Stimulated activated CD4-positive, alpha-beta T cell treated with anti-CD3 and anti-CD28 coated beads, TNF-alpha, amount 100 ng/mL, for 24 hours (primary cell): ENCODE results near the gene ZP3.
A peak's percentile ranks its signal among the peaks of the same experiment; 100 is the strongest.
"Not testable (repeated sequence)": the region's sequence is repeated elsewhere in the genome, so short reads cannot be mapped to it uniquely, and the experiment has no call there.

Experiments
- DNase-seq, 3 experiments: peaks; one replicate each; pipeline ENCODE4 v3.0.0-alpha.2; 2020; ENCODE audit warnings: low read depth in 3 of 3

ZP3 gene

DNA sequence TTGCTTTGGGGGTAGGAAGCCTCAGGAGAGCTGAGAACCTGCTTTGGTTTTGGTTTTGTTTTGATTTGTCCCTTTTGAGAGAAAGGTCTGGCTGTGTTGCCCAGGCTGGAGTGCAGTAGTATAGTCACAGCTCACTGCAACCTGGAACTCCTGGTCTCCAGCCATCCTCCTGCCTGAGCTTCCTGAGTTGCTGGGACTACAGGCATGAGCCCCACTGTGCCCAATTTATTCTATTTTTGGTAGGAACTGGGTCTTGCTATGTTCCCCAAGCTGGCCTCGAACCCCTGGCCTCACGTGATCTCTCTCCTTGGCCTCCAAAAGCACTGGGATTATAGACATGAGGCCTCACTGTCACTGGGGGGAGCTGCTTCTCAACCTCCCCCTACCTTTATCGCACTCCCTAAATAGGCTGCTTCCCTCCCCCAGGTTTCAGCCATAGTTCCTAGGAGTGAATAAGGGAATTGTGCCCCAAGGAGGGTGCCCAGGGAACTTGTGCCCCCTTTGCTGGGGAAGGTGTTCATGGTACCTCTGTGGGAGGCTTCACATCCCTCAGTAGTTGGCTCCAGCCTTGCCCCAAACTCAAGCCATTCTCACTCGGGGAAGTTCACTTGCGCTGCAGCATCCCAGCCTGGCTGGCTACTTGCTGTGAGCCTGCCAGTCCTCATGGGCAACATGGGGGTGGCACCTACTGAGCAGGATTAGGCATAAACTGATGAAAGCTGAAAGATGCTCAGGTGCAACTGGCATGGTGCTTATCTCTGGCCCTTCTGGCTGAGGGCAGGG, 18.1 kb downstream of the ZP3 start:
- not testable (repeated sequence) for DNase-seq

DNA sequence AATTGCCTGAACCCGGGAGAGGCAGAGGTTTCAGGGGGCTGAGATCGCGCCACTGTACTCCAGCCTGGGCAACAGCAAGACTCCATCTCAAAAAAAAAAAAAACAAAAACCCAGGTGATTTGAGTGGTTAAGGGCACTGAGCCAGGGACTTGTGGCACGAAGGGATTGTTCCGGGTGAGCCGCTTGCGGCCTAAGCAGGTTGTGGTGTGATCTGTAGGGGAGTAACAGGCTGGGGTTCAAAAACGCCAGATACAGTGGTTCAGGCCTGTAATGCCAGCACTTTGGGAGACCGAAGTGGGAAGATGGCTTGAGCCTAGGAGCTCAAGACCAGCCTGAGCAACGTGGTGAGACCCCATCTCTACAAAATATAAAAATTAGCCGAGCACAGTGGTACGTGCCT, 19.1 kb downstream of the ZP3 start:
- not testable (repeated sequence) for DNase-seq

DNA sequence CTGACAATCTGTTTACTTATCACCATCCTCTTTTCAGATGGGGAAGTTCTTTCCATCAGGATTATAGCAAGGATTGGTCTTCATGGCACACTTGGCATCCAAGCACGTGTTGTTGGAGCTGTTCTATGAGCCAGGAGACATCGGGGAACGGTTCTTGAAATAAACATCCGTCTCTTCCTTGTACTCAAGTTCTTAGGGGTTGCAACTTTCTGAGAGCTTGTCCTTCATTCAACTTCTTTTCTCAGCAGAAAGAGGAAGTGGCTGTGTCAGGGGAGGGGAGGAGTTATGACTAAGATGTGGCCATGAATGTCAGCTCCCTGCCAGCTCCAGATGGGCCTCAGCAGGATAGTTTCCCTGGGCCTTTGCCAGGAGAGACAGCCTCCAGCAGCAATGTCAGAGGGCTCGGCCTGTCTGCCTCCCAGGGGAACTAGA, 20.8 kb downstream of the ZP3 start:
- not testable (repeated sequence) for DNase-seq

DNA sequence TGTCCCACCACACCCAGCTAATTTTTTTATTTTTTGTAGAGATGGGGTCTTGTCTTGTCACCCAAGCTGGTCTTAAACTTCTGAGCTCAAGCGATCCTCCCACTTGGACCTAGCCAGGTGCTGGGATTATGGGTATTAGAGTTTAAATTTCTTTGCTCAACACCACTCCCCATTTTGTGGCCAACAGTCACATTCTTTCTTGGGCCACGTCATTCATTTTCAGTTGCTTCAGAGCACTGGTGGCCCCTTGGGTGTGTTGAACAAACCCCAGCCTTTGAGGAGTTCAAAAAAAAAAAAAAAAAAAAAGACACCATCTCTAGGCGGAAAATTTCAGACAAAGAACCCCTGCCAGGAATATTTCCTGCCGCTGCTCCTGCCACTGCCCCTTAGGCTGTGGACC, 32.3 kb downstream of the ZP3 start:
- not testable (repeated sequence) for DNase-seq

DNA sequence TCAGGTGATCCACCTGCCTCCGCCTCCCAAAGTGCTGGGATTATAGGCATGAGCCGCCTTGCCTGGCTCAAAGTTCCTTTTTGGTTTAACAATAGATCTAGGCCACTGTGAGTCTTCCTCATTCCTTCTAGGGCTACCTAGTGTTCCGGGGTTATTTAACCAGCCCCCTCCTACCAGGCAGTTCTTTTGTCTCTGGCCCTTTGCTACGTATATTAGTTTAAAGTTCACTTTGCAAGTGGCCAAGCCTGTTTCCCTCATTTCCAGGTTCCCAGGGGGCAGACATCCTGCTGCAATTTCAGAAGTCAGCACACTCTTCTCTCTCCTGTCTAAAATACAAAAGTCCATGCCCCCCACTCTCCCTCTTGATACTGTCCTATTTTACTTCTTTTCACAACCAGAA, 33.8 kb downstream of the ZP3 start:
- not testable (repeated sequence) for DNase-seq

DNA sequence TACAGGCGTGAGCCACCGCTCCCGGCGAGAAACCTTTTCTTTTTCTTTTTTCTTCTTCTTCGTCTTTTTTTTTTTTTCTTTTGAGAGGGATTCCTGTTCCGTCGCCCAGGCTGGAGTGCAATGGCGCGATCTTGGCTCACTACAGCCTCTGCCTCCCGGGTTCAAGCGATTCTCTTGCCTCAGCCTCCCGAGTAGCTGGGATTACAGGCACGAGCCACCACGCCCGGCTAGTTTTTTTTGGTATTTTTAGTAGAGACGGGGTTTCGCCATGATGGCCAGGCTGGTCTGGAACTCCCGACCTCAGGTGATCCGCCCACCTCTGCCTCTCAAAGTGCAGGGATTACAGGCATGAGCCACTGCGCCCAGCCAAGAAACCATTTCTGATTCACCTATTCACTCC, 36.0 kb downstream of the ZP3 start:
- DNase-seq, result not testable (repeated sequence)

DNA sequence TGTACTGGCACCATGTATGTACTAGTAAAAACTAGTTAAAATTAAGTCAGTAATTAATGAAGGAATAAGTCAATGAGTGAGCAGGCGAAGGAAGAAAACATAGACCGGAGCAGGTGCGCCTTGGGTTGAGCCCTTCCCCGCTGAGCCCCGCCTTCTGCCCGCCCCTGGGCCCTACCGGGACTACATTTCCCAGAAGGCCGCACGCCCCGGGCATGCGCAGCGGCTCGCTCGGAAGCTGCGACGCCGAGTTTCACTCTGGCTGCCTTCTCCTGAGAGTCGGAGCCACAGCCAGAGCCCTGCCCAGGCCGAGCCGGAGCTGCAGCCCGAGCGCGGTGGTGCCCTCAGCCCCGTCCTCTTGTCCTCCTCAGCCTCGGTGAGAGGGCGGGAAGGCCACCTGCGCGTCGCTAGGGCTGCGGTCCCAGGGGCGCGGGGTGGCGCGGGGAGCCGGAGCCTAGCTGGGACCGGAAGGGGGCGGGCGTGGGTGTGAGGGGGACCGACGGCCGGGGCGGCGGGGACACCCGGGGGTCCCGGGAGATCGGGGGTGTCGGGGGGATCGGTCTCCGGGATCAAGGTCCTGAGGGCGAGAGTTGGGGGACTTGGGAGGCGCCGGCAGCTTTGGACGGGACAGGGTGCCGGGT, 36.8 kb downstream of the ZP3 start, which contains the start of gene DTX2:
Gene DTX2 (plus strand): TSS at position 246 of the 638 bp plus-strand sequence. CDS start 18,801 bp downstream, outside the sequence.
- DNase-seq, result peak in 1 of 3 experiments; percentile 22

DNA sequence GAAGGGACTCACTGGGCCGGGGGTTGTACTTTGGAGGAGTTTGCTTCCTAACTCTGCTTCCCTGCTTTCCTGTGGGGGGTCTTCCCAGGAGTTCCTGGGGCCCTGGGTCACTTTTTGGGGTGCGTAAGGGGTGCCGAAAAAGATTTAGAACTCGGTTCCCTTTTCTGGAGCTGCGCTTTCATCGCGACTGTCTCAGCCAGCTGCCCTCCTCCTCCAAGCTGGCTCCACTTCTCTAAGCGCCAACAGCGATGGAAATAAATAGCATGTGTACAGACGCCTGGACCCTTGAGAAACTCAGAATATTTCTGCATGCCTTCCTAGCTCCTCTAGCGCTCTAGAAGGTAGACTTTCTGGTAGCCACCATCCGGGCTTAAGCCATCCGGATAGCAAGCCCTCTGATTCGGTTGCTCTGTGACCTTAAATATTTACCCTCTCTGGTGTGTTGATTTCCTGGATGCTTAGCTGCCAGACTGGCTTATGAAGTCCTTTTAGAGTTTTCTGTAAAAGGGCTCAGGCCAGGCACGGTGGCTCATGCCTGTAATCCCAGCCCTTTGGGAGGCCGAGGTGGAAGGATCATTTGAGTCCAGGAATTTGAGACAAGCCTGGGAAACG, 37.6 kb downstream of the ZP3 start:
- DNase-seq, result not testable (repeated sequence)

DNA sequence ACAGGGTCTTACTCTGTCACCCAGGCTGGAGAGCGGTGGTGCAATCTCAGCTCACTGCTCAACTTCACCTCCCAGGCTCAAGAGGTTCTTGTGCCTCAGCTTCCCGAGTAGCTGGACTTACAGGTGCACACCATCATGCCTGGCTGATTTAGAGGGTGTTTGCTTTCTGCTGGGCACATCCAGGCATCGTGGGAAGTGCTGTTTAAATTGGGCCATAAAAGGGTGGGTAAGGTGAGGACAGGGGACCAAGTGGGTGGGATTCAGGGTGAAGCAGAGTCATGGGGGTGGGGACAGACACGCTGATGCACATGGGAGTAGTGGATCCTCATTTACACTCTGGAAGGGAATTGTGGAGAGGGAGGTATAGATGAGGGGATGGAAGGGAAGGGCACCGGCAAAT, 40.2 kb downstream of the ZP3 start:
- not testable (repeated sequence) for DNase-seq

DNA sequence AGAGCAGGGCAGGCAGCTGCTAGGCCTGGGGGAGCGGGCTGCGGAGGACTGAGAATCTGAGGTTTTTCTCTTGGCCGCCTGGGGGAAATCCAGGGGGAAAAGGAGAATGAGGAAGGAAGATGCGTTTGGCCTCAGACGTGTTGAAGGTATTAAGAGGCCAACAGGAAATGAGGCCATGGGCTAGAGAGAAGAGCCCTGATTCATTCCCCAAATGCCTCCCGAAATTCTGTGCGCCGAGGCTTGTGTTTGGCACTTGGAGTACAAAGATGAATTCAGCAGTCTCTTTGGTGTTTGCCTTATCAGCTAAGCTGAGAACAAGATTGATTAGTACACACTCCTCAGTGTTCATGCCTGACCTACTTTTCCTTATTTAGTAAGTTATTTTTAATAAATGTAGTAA, 41.2 kb downstream of the ZP3 start:
- not testable (repeated sequence) for DNase-seq

DNA sequence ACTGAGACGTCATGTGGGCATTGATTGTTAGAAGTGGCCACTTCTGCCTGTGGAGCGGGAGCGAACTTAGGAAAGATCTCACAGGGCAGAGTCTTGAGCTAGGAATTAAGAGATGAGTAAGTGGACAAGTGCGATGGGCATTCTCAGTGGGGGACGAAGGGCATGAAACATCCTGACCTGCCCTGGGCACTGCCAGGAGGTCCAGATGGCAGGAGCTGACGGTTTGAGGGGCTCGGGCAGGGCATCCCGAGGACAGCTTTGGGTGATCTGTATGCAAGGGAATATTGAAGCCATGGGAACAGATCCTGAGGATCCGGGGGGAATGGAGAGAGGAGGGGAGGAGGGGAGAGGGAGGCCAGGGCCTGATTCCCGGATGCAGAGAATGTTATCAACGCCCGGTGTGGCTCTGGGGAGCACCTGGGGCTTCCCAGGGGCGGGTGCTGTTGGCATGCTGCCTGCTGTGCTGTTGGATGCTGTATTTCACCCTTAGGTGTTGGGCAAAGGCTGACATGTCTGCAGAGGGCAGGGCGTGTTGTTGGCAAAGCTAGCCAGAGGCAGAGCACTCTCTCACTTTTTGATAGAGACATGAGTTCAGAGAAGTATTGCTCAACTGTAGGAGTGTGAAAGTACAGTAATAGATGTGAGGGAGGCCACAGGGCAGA, 43.1 kb downstream of the ZP3 start:
- DNase-seq, result not testable (repeated sequence)

DNA sequence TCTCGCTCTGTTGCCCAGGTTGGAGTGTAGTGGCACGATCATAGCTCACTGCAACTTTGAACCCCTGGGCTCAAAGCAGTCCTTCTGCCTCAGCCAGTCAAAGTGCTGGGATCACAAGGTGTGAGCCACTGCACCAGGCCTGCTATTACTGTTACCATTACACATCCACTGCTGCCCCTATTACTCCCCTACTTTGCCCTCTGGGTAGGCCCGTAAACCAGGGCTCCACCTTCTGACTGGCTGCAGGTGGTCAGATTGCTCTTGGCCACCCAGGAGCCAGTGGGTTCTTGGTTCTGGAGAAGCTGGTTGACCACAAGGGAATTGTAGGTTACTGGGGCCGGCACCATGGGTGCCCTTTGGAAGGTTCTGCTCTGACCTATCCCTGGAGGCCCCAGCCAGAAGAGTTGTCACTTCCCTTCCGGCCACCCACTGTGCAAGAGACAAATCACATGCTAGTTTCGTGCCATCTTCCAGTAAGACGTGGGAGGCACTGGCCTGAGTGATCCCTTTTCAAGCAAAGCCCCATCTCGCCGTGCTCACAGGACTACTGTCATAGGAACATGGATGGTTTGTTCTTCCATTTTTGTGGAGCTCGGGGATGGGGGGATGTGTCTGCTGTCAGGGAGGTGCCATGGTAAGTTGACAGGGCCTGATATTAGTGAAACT, 46.9 kb downstream of the ZP3 start:
- DNase-seq, result not testable (repeated sequence)

DNA sequence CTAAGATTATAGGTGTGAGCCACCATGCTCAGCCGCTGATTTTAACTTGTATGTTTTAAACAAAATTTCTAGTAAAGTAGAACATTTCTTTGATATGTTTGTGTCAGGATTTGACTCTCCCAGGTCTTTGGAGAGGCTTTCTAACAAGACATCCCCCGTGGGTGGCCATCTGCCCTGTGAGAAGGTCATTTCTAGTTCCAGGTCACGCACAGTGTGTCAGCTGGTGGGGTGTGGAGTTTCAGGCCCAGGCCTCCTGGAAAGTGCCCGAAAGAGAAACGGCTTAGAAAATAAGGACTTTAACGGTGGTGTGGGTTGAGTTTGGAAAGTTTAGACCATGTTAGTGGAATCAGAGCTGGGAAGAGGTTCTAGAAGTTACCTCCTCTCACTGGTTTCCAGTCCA, 48.3 kb downstream of the ZP3 start:
- DNase-seq, result not testable (repeated sequence)

DNA sequence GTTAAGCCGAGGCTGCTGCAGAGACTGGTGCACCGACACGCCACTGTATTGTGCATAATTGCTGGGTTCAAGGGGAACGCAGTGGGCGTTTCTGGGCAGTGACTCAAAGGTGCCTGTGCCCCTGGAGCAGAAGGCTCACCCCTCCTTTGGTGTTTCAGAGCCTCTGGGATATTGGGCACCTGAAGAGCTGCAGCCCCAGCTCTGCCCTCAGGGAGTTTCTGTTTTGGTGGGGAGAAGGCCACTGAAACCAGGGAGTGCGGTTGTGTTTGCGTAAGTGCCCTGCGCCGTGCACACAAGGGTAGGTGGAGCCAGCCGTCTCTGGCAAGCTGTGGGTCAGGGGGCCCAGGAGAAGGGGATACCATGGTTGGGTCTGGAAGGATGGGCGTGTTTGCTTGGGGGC, 51.5 kb downstream of the ZP3 start:
- not testable (repeated sequence) for DNase-seq

DNA sequence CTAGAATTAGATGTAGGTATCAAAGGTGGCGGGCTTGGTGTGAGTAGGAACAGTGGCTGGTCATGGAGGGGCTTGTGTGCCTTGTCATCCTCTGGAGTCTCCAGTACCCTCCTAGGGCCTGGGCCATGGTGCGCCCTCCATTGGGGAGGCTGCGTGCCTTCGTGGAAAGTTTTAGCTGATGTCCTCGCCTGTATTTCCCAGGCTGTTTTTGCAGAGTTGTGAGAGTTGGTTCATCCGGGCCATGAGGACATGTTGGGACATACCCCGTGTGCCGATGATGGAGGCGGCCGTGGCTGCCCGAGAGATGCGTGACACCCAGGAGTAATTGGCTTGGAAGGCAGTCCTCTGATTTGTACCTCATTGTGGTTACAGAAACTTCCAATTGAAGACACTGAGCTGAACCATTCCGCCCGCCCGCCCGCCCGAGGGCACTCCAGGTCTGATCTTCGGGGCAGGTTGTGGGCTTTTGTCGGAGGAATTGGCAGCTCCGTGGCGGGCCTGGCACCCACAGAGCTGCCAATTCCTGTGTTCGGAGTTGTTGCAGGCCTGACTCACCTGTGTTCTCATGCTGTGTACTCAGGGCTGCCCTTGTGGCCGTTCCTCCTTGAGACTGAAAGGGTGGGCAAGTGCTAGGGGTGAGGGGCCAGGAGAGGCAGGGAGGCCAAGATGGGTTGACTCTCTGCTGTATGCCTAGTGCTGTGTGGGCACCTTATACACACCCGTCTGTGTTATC, 52.2 kb downstream of the ZP3 start:
- DNase-seq, result not testable (repeated sequence)

DNA sequence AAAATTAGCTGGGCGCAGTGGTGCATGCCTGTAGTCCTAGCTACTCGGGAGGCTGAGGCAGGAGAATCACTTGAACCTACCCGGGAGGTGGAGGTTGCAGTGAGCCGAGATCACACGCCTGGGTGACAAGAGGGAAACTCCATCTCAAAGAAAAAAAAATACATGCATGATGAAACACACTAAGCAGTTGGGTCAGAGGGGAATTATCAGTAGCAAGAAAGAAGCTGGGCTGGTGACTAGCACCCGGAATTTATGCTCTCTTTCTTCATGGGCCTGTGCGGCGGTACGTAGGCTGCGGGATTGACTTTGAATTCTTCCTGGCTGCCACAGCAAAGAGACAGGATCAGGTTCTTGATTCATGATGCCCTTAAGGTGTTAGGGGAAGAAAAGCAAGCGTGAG, 54.9 kb downstream of the ZP3 start:
- not testable (repeated sequence) for DNase-seq

DNA sequence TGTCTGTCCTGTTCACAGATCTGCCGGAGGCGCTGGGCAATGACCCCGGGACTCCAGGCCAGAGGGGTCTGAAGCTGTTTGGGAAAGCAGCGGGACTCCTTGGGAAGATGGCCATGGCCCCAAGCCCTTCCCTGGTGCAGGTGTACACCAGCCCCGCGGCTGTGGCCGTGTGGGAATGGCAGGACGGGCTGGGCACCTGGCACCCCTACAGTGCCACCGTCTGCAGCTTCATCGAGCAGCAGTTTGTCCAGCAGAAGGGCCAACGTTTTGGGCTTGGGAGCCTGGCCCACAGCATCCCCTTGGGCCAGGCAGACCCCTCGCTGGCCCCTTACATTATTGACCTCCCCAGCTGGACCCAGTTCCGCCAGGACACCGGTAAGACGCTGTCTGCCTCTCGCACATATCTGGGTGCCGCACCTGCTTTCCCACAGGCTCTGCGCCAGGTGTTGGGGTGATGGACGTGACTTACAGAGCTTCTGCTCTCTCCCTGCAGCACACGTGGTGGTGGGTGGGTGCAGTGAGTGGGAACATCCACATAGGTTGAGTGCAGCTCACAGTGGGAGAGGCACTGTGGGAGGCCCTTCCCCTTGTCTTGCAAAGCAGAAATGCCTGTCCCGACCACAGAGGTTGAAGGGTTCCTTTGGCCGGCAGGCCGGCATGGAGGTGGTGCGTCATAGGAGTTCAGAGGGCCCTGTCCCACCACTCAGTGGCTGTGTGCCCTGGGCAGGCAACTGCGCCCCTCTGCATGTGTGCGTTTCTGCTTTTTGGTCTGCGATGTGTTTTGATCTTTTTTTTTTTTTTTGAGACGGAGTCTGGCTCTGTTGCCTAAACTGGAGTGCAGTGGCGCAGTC, 55.9 kb downstream of the ZP3 start:
- DNase-seq, result not testable (repeated sequence)

DNA sequence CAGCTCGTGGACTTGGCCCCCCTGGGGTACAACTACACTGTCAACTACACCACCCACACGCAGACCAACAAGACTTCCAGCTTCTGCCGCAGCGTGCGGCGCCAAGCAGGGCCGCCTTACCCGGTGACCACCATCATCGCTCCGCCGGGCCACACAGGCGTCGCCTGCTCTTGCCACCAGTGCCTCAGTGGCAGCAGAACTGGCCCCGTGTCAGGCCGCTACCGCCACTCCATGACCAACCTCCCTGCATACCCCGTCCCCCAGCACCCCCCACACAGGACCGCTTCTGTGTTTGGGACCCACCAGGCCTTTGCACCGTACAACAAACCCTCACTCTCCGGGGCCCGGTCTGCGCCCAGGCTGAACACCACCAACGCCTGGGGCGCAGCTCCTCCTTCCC, 57.9 kb downstream of the ZP3 start:
- DNase-seq, result not testable (repeated sequence)

DNA sequence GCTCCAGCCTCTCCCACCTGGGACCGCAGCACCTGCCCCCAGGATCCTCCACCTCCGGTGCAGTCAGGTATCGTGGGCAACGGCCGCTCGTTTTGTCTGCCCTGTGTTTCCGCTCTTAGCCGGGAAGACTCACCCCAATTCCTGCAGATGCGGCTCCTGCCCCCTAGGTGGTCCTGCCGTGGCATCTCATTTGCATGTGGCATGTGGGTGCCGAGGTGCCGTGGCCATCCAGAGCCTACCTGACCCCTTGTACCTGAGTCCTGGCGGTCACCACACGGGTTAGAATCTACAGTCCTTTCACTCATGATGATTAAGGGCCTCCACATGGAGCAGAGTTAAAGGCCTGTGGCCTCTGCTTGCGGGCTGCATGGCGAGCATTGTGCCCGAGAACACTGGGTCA, 58.3 kb downstream of the ZP3 start:
- not testable (repeated sequence) for DNase-seq

DNA sequence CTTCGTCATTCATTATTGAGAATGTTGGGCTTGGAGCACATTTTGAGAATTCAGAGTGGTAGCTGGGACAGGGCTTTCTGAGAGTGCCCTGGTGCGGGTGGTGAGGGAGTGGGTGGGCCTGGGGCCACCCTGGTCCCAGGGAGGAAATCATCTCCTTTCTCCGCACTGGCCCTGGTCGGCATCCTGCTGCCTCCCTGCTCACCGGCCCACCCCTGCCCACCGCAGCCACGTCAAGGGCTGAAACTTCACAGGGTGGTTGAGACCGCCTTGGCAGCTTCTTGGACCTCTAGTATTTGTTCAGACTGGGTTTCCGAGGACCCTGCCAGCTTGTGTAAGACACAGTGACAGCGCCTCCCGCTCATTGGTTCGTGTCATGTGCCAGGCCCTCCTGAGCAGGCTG, 59.7 kb downstream of the ZP3 start:
- not testable (repeated sequence) for DNase-seq
